OCI-LY3 (cell line): ENCODE measurements around the gene NUP210.

Experiments used
- EZH2phosphoT487 ChIP-seq: fragments of 200-600 bp; shearing (Covaris generic); IDR thresholded peaks from 2 replicates; pipeline ENCODE4 v1.6.1; 2018; ENCODE audit warnings: antibody characterized with exemption, mixed run types, low read depth
- TF ChIP-seq, protein P1 (sequence below): fragments of 200-600, 300-600 bp; sonication (generic); IDR thresholded peaks from 2 replicates; pipeline ENCODE4 v1.5.1; 2014; ENCODE audit warnings: antibody characterized with exemption, low read length, low read depth

DNA sequence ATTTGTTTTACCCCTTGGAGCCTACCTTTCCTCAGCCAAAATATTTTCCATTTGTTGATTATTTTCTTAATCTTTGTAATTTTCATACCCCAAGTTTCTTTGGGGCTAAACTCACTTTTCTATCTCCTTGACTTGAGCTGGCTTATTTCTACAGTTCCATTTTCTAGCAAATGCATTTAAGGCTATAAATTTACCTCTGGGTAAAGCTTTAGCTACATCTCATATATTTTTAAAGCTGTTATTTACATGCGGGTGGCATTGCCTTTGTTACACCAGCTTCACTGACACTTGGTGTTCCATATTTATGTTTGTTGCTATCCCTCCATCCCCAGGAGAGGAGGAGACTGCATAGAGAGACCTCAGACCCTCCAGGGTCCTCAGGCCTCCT, 136.3 kb downstream of the NUP210 start:
- TF ChIP-seq, protein P1, sequence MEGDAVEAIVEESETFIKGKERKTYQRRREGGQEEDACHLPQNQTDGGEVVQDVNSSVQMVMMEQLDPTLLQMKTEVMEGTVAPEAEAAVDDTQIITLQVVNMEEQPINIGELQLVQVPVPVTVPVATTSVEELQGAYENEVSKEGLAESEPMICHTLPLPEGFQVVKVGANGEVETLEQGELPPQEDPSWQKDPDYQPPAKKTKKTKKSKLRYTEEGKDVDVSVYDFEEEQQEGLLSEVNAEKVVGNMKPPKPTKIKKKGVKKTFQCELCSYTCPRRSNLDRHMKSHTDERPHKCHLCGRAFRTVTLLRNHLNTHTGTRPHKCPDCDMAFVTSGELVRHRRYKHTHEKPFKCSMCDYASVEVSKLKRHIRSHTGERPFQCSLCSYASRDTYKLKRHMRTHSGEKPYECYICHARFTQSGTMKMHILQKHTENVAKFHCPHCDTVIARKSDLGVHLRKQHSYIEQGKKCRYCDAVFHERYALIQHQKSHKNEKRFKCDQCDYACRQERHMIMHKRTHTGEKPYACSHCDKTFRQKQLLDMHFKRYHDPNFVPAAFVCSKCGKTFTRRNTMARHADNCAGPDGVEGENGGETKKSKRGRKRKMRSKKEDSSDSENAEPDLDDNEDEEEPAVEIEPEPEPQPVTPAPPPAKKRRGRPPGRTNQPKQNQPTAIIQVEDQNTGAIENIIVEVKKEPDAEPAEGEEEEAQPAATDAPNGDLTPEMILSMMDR: no peak
- TF ChIP-seq EZH2phosphoT487: no peak
